B cell (primary cell): ENCODE measurements around the gene CDK19. TPM values are rescaled to one million over a fixed set of nuclear protein-coding genes. Genes with fewer than 3 reads are reported as not detected.

ENCODE experiments used
- ATAC-seq: fragments of 200-7000 bp; cut with Tn5 transposase; one replicate; pipeline ENCODE4 v1.10.0; 2021; ENCODE audit warnings: low read depth, mild to moderate bottlenecking, moderate number of reproducible peaks, moderate library complexity
- CTCF ChIA-PET: fragments of 350-600 bp; sonication (Branson Sonifier 250); formaldehyde crosslinking; loops from one replicate; lab custom pipeline; 2021; ENCODE audit warnings: antibody characterized with exemption, inconsistent platforms; lab: Charles Lee
- POLR2A ChIA-PET: fragments of 350-600 bp; sonication (Branson Sonifier 250); formaldehyde crosslinking; loops from one replicate; lab custom pipeline; 2021; ENCODE audit warnings: antibody characterized with exemption; lab: Charles Lee
- DNase-seq: peaks from one replicate; pipeline ENCODE4 v3.0.0; 2013
- H2AFZ ChIP-seq: 2 replicates; pipeline ENCODE4 v1.6.1; 2012; ENCODE audit warnings: mild to moderate bottlenecking, low read depth, low read length; ENCODE audit not compliant: insufficient read depth, poor library complexity, severe bottlenecking
- H3K27ac ChIP-seq, 2 donors: 1 replicate in 1 of 2; 2 replicates in 1 of 2; pipeline ENCODE4 v1.5.1; 2012 to 2013; ENCODE audit warnings: low read length in 2 of 2, mild to moderate bottlenecking in 2 of 2, moderate library complexity in 1 of 2
- H3K27me3 ChIP-seq, 4 experiments: fragments of 200-600 bp in 1 of 4; sonication (generic) in 1 of 4; replicated peaks in 1 of 4; 1 replicate in 2 of 4; 2 replicates in 2 of 4; pipeline versions ENCODE4 v1.6.1 to v1.7.0; 2013 to 2016; ENCODE audit warnings: low read length in 3 of 4, mild to moderate bottlenecking in 2 of 4, mixed read lengths in 1 of 4, moderate library complexity in 1 of 4; ENCODE audit not compliant: insufficient read depth in 4 of 4, control insufficient read depth in 3 of 4; ENCODE audit errors: control extremely low read depth in 1 of 4
- H3K36me3 ChIP-seq, 2 experiments: replicated peaks in 1 of 2; 1 replicate in 1 of 2; 2 replicates in 1 of 2; pipeline versions ENCODE4 v1.6.1 to v1.7.1; 2013; ENCODE audit warnings: low read length in 1 of 2; ENCODE audit not compliant: insufficient read depth in 2 of 2, control insufficient read depth in 1 of 2; ENCODE audit errors: control extremely low read depth in 1 of 2, extremely low read depth in 1 of 2
- H3K4me1 ChIP-seq, 2 donors: fragments of 200-600 bp in 1 of 2; sonication (generic) in 1 of 2; 1 replicate in 1 of 2; 2 replicates in 1 of 2; pipeline versions ENCODE4 v1.5.1 to v1.6.1; 2013 to 2017; ENCODE audit warnings: low read length in 2 of 2; ENCODE audit not compliant: control insufficient read depth in 2 of 2, insufficient read depth in 2 of 2
- H3K4me2 ChIP-seq: replicated peaks from 2 replicates; pipeline ENCODE3; 2012; ENCODE audit warnings: mild to moderate bottlenecking, low read depth, low read length; ENCODE audit not compliant: poor library complexity, severe bottlenecking
- H3K4me3 ChIP-seq, 5 experiments: fragments of 200-600 bp in 1 of 5; sonication (generic) in 1 of 5; 1 replicate in 3 of 5; 2 replicates in 2 of 5; pipeline versions ENCODE4 v1.5.1 to v1.7.0; 2011 to 2016; ENCODE audit warnings: low read length in 4 of 5, mild to moderate bottlenecking in 4 of 5, low read depth in 2 of 5, control low read depth in 1 of 5, moderate library complexity in 1 of 5; ENCODE audit not compliant: insufficient read depth in 1 of 5; ENCODE audit errors: control extremely low read depth in 1 of 5, extremely low read depth in 1 of 5
- H3K79me2 ChIP-seq: fragments of 200-600 bp; sonication (generic); one replicate; pipeline ENCODE4 v1.6.0; 2016; ENCODE audit warnings: low read length; ENCODE audit not compliant: control insufficient read depth, insufficient read depth
- H3K9ac ChIP-seq: fragments of 200-600 bp; sonication (generic); 2 replicates; pipeline ENCODE4 v1.6.1; 2017; ENCODE audit warnings: mild to moderate bottlenecking, low read length, moderate library complexity
- H3K9me3 ChIP-seq, 3 donors: one replicate each; pipeline versions ENCODE4 v1.6.1 to v1.7.1; 2013; ENCODE audit warnings: low read length in 2 of 3; ENCODE audit not compliant: control insufficient read depth in 2 of 3, insufficient read depth in 1 of 3; ENCODE audit errors: control extremely low read depth in 1 of 3
- H4K20me1 ChIP-seq: 2 replicates; pipeline ENCODE4 v1.6.0; 2012; ENCODE audit warnings: mild to moderate bottlenecking, low read length; ENCODE audit not compliant: insufficient read depth, control insufficient read depth, poor library complexity, severe bottlenecking
- H3K27ac Mint-ChIP-seq: one replicate; pipeline ENCODE4 v1.8.0; 2021; ENCODE audit warnings: mixed read lengths
- H3K27me3 Mint-ChIP-seq: one replicate; pipeline ENCODE4 v1.8.0; 2021; ENCODE audit warnings: mixed read lengths
- H3K4me1 Mint-ChIP-seq: one replicate; pipeline ENCODE4 v1.8.0; 2021; ENCODE audit warnings: mixed read lengths
- H3K4me3 Mint-ChIP-seq: one replicate; pipeline ENCODE4 v1.8.0; 2021; ENCODE audit warnings: mixed read lengths
- H3K9me3 Mint-ChIP-seq: one replicate; pipeline ENCODE4 v1.8.0; 2022; ENCODE audit warnings: mixed read lengths; ENCODE audit not compliant: insufficient read depth
- EZH2 ChIP-seq: IDR thresholded peaks from 2 replicates; pipeline ENCODE4 v1.6.1; 2012; ENCODE audit warnings: borderline replicate concordance, low read depth, mild to moderate bottlenecking, moderate library complexity, low read length; ENCODE audit not compliant: insufficient read depth, poor library complexity, severe bottlenecking
- WGBS: methylation state at CpG from one replicate; pipeline ENCODE4 v1.1.5; 2013; ENCODE audit warnings: missing lambda C conversion rate; ENCODE audit not compliant: insufficient coverage; 5-methylcytosine and 5-hydroxymethylcytosine counted together
- intact Hi-C: fragments of 100-400 bp; cut with micrococcal nuclease; formaldehyde crosslinking; loops from one replicate; pipeline ENCODE4 v1.10.0; 2022
- polyA plus RNA-seq: library from polyadenylated mRNA; depleted of rRNA; stranded (reverse); fragments of >200 nt; gene quantifications from 2 replicates; pipeline ENCODE4 v1.2.3, GENCODE V29; 2012
- total RNA-seq, 2 donors: library from RNA; stranded (reverse); fragments of 120-200 nt in 1 of 2; gene quantifications; 1 replicate in 1 of 2; 2 replicates in 1 of 2; pipeline versions ENCODE4 v1.2.3 to v1.2.4, GENCODE V29; 2013 to 2022
- TF ChIP-seq, protein P1 (sequence below): fragments of 200-600 bp; IDR thresholded peaks from one replicate; pipeline ENCODE4 v1.8.0; 2022; ENCODE audit warnings: antibody characterized with exemption, mild to moderate bottlenecking

Gene CDK19
- total and polyA plus RNA-seq, 2 donors (not counting 1 experiment from before 2014, with no cell fraction given): 8.7 to 44.8 TPM

DNA sequence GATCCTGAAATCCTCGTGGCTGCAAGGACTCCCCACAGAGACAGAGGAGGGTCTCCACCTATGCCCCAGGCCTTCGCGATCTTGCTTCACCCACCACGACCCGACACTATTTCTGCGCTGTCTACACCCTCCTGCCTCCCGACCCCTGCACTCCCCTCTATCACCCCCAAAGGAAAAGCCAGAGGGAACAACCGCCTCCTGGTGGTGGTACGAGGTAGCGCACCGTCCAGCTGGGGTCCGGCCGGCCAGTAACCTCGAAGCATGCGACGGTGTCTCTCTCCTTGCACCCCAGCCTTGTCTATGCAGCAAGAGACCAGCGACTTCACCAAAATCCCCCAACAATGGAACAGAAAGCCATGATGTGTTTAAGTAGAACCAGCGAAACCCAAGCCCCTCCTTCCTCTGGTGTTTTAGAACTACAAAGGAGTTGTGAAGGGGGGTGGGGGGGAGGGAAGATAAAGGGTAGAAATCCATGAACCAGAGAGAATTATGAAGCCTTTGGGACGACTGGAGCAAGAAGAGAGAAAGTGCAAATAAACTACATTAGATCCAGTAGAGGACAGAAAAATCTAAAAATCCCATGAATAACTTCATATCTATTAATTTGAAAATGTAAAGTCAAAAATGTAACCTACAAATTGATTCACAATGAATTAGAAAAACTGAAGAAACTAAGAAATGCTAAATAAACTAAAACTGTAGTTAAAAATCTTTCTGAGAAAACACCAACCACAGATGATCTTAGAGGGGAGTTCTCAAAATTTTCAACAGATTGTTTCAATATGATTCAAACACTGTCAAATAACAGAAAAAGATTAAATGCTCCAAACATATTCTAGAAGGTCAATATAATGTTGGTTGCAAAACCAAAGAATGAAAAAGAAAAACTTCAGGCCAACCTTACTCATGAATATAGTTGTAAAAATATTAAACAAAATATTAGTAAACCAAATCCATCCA lies 168.0 kb downstream of the CDK19 start:
- ATAC-seq (no peak), DNase-seq (no peak)
- H2AFZ ChIP-seq: no peak overlapping the region
- no peaks in the 10 kb centered on the region for H3K79me2 ChIP-seq
- peaks cover 0 to 11% of the 10 kb centered on the region in 2 experiments for H3K36me3 ChIP-seq
- ChIA-PET POLR2A (no interaction called here), CTCF (interaction anchor here (0.8 kb wide), 1 partner anchor 10 kb away, joined by 3 read pairs; no protein-coding TSS in a partner anchor)
- no peaks in the 10 kb centered on the region for H3K4me1 ChIP-seq
- TF ChIP-seq EZH2: no peak
- TF ChIP-seq, protein P1, sequence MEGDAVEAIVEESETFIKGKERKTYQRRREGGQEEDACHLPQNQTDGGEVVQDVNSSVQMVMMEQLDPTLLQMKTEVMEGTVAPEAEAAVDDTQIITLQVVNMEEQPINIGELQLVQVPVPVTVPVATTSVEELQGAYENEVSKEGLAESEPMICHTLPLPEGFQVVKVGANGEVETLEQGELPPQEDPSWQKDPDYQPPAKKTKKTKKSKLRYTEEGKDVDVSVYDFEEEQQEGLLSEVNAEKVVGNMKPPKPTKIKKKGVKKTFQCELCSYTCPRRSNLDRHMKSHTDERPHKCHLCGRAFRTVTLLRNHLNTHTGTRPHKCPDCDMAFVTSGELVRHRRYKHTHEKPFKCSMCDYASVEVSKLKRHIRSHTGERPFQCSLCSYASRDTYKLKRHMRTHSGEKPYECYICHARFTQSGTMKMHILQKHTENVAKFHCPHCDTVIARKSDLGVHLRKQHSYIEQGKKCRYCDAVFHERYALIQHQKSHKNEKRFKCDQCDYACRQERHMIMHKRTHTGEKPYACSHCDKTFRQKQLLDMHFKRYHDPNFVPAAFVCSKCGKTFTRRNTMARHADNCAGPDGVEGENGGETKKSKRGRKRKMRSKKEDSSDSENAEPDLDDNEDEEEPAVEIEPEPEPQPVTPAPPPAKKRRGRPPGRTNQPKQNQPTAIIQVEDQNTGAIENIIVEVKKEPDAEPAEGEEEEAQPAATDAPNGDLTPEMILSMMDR: no peak
- H3K9me3 Mint-ChIP-seq: no peaks in the 10 kb centered on the region
- H3K27ac ChIP-seq: no peak overlapping the region
- intact Hi-C loops: no loop called here
- H3K4me3 Mint-ChIP-seq: no peak overlapping the region
- H3K27me3 ChIP-seq: no peaks in the 10 kb centered on the region
- H3K9ac ChIP-seq: no peak overlapping the region
- H3K4me2 ChIP-seq: no peak overlapping the region
- H3K4me3 ChIP-seq: no peak overlapping the region
- no peaks in the 10 kb centered on the region for H4K20me1 ChIP-seq
- no peaks in the 10 kb centered on the region for H3K27me3 Mint-ChIP-seq
- no peaks in the 10 kb centered on the region for H3K4me1 Mint-ChIP-seq
- peaks cover 0 to 17% (median 0%) of the 10 kb centered on the region in 3 donors for H3K9me3 ChIP-seq
- H3K27ac Mint-ChIP-seq: no peak overlapping the region
- WGBS: 98% methylated on average over 7 of the region's 19 CpGs

DNA sequence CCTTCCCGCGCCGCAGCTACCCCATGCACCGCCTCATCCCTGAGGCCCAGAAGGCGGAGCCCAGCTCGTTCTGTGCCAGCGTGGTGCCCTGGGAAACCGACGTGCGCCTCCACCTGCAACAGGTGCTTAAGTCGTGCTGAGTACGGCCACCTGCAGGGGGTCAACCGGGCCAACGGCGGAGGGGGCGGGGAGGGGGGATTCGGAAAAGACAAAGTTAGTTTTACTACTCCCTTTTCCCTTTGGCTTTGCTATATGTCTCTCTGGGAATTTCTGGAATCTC lies 168.9 kb downstream of the CDK19 start:
- TF ChIP-seq, protein P1: no peak
- no peak for TF ChIP-seq EZH2
- DNase-seq (no peak), ATAC-seq (no peak)
- Histone ChIP-seq H3K36me3 (peaks cover 0 to 11% of the 10 kb centered on the region in 2 experiments), H3K4me2 (no peak overlapping the region), H3K9ac (no peak overlapping the region), H4K20me1 (no peaks in the 10 kb centered on the region), H3K79me2 (no peaks in the 10 kb centered on the region), H3K27me3 (no peaks in the 10 kb centered on the region), H3K27ac (no peak overlapping the region), H2AFZ (no peak overlapping the region), H3K9me3 (peaks cover 0 to 17% (median 0%) of the 10 kb centered on the region in 3 donors), H3K4me1 (no peaks in the 10 kb centered on the region), H3K4me3 (no peak overlapping the region)
- no peak overlapping the region for H3K4me3 Mint-ChIP-seq
- no peaks in the 10 kb centered on the region for H3K9me3 Mint-ChIP-seq
- WGBS: 92% methylated on average over 13 of the region's 17 CpGs
- intact Hi-C loops: no loop called here
- no peaks in the 10 kb centered on the region for H3K27me3 Mint-ChIP-seq
- H3K27ac Mint-ChIP-seq: no peak overlapping the region
- CTCF ChIA-PET: no interaction called here
- POLR2A ChIA-PET: no interaction called here
- H3K4me1 Mint-ChIP-seq: no peaks in the 10 kb centered on the region
